Measurements from ENCODE around the gene ACOX3.

DNA sequence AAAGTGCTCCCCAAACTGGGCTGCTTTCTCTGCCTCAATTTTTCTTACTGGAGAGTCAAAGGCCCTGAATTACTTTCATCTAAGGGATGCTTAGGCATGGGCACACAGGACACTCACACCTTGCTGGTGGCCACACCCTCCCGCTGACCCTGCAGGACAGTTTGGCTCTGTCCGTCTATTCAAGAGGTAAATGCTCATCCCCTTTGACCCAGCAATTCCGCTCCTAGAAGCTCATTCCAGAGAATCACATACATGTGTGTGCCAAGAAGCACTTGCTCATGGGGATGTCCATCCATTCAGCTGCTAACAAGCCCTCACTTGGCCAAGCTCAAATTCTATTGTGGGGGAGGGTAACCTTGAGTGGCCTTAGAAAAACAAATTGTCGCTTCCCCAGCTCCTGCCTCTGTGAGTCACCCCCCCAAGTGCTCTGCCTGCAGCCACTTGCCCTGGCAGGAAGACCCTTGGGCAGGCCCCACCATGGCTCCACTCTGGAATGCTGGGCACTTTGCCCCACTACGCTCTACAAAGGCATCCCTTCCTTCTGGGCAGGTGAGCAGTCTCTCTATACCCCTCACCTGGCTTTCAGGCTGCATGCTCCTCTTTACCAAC is 116.5 kb downstream of the ACOX3 start:
- TF ChIP-seq POLR2A (IDR thresholded peaks at IDR 0.05; ENCODE audit: control extremely low read depth in 1 of 2, low read depth in 2 of 2, low read length in 2 of 2) (no peak), EZH2 (IDR thresholded peaks at IDR 0.05; ENCODE audit: low read depth, low read length, severe bottlenecking) (no peak), GABPA (IDR thresholded peaks at IDR 0.05; ENCODE audit: borderline replicate concordance, insufficient read depth, low read length) (no peak), CTCF (IDR thresholded peaks at IDR 0.05; ENCODE audit: control extremely low read depth in 1 of 3, insufficient read depth in 1 of 3, low read depth in 1 of 3, low read length in 3 of 3) (no peak)
